Measurements from ENCODE around the gene DNAI2.

DNA sequence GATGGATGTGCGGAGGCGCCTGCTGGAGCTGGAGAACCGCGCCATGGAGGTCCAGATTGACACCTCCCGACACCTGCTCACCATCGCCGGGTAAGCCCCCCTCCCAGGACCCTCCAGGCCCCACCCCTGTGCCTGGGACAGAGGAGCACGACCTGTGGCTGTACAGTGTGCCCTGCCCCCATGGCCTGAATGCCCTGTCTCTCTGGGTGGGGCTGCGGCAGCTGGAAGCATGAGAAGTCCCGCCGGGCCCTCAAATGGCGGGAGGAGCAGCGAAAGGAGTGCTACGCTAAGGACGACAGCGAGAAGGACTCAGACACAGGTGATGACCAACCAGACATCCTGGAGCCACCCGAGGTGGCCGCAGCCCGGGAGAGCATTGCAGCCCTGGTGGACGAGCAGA is 76.5 kb downstream of the DNAI2 start:
- TF ChIP-seq, protein P1, sequence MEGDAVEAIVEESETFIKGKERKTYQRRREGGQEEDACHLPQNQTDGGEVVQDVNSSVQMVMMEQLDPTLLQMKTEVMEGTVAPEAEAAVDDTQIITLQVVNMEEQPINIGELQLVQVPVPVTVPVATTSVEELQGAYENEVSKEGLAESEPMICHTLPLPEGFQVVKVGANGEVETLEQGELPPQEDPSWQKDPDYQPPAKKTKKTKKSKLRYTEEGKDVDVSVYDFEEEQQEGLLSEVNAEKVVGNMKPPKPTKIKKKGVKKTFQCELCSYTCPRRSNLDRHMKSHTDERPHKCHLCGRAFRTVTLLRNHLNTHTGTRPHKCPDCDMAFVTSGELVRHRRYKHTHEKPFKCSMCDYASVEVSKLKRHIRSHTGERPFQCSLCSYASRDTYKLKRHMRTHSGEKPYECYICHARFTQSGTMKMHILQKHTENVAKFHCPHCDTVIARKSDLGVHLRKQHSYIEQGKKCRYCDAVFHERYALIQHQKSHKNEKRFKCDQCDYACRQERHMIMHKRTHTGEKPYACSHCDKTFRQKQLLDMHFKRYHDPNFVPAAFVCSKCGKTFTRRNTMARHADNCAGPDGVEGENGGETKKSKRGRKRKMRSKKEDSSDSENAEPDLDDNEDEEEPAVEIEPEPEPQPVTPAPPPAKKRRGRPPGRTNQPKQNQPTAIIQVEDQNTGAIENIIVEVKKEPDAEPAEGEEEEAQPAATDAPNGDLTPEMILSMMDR (conservative IDR thresholded peaks at IDR 0.05; ENCODE audit: low read length): no peak
- no peak for TF ChIP-seq EZH2phosphoT487 (IDR thresholded peaks at IDR 0.05; ENCODE audit: borderline replicate concordance)

Measured in Loucy (cell line).